Dedifferentiated amniotic fluid mesenchymal stem cell (primary cell): ENCODE results near the gene NPFF.

Source experiments
- DNase-seq: peaks from one replicate; pipeline ENCODE4 v3.0.0-alpha.2; 2016; ENCODE audit errors: extremely low spot score

The NPFF gene

DNA sequence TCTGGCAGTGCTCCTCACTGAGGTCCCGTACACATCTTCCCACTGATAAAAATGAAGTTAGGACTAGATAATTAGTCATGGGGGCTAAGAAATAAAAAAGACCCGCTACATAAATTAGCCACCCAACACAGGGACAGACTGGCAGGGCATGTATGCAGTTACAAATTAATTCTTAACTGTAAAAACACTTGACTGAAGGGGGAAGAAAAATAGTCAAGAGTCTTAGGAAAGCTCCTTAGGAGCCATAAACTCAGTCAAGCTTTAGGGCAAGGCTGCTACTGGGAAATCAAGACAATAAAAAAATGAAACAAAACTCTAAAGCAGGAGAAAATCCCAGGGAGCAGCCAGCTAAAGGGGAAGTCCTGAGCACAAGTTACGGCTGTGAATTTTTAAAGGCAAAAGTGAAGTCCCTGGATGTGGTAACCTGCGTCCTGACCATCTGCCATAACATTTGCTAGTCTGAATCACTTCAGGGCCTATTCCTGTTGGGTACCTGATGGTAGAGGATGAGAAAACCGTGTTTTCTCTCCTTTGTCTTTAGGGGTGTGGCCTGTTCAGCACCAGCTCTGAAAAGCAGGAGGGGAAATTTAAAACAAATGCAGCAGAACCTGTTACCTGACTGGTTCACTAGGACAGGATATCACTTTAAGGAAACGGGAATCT lies 7.5 kb upstream of the NPFF start:
- DNase-seq = no peak

DNA sequence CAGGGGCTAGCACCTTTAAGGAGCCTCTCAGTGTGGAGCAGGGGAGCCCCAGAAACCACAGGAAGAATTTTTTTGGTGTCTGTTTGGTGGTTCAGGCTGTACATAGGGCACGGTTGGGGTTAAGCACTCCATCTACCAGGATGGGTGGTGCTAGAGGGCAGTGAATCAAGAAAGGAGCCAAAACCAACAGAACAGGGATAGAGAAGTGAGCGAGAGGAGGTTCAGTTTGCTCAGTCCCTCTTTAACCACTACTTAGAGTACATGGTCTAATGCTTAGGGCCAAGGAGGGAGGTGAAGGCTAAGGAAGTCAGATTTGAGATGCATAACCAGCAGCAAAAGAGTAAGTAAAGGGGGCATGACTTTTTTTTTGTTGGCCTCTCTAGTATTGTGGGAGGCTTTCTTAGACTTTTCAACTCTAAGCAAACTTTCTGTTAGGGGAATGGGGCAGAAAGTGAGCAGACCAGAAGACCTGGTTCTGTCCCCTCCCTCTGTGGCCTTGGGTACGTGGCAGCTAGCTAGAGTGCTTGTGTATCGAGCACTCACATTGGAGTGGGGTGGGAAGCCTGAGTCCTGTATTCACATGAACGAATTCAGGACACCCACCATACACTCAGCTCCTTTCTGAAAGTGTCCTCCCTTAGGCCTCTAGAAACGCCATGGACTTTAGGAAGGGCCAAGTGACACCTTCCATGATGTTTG lies 6.6 kb upstream of the NPFF start:
- no peak for DNase-seq

DNA sequence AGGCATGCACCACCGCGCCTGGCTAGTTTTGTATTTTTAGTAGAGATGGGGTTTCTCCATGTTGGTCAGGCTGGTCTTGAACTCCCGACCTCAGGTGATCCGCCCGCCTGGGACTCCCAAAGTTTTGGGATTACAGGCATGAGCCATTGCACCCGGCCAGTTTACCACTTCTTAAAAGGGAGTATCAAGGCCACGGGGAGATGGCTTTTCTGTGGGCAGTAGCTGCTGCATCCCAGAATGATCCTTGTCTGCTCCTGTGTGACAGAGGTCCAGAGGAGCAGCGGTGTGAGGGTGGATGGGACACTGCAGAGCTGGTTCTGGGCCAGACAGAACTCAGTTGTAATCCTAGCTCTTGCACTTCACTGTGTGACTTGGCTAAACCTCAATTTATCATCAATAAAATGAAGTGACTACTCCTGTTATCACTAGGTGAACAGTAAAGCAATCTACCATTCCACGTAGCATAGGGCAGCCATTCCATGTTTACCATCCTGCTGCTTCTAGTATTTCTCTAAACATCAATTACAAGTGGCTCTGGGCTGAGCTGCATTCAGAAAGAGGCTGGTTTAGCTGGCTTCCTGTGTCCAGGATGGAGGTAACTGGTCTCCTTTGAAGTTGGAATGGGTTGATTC lies 3.0 kb upstream of the NPFF start:
- DNase-seq = no peak

GRCh38 chr12:53508534-53509170 lies 1.4 kb upstream of the NPFF start:
- peak; percentile 79 for DNase-seq

DNA sequence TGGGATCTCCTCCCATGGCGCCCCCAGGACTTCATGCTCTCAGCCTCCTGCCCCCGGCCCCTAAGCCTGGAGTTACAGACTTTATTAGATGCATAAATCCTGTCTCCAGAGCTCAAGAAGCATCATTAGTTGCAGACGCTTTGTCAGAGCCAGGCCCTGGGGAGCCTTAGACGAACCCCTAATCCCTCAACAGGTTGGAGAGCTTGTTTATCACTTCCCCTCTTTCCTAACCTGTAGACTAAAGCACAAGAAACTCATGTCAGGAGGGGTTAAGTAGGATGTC lies 260 bp upstream of the NPFF start:
- no peak for DNase-seq

- DNase-seq = no peak
These were observed 866 bp downstream of the NPFF start for GRCh38 chr12:53506450-53506785.

- no peak for DNase-seq
These were observed 1.5 kb downstream of the NPFF start for GRCh38 chr12:53505555-53506449.

DNA sequence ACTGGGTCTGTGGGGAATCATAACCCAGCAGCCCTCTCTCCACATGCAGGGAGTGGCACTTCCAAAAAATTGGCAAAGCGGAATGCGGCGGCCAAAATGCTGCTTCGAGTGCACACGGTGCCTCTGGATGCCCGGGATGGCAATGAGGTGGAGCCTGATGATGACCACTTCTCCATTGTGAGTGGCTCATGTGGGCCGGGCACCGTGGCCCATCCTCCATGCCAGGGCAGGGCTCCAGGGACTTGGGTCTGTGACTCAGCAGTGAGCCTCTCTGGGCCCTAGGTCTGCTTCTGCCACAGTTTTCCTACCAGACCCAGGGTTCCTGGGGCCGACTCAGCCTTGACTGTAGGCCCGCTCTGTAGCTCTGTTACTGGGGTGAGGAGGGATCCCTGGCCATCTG lies 2.2 kb downstream of the NPFF start:
- DNase-seq = no peak

DNA sequence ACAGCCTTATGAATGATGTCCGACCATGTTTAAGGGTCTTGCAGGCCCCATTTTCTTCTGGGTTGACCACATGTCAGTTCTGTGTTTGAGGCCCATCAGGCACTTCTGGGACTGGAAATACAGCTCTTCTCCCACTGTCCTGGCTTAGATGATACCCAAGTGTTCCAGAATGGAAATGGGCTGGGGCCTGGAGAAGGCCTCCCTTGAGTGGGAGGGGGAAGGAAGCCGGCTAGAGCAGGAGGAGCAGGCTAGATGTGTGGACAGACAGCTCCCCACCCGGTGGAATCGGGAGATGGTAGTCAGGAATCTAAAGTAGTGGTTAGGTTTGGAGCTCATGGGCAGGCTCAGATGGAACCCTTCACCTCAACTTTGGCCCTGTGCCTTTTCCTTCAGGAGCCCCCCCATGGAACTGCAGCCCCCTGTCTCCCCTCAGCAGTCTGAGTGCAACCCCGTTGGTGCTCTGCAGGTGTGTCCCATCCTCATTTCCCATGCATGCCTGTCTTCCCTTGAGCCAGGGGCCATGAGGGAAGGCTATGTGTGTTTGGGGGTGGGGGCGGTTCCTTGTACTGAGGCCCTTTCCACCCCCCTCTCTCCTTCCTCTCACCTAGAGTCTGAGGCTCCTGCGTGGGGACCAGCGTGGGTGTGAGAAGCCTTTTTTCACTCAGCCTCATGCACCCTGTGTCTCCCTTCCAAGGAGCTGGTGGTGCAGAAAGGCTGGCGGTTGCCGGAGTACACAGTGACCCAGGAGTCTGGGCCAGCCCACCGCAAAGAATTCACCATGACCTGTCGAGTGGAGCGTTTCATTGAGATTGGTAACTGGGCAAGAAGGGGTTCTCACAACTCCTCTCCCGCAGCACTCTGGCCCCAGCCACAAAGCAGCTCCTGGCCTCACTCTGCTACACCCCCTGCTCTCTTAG lies 3.0 kb downstream of the NPFF start:
- no peak for DNase-seq

DNA sequence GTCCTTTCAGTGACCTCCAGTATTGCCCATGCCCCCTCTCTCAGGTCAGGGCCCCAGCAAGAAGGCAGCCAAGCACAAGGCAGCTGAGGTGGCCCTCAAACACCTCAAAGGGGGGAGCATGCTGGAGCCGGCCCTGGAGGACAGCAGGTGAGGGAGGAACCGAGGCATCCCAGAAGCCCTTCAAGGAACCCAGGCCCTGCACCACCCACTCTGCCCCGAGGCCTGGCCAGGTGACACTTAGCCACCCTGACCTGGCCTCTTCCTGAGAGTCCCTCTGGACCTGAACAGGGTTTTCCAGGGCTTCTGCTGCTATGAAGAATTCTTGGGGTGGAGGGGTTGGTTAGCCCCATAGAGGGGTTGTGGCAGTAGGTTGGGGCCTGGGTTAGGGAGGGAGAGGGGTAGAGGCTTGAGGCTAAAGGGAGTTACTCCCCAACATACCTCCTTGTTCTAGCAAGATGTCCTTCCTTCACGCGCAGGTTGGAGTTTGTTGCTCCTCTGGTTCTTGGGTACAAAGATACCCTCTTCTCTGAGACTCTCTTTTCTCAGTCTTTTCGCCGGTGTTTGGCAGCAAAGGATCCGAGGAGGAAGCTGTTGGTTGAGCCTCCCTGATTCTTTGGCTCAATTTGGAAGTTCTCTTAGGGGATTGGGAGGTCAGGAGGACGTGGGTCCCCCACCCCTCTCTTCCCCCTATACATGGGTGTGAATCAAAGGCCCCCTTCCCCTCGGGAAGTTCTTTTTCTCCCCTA lies 4.1 kb downstream of the NPFF start:
- no peak for DNase-seq

- no peak for DNase-seq
These were observed 5.0 kb downstream of the NPFF start for GRCh38 chr12:53502331-53502730.

DNA sequence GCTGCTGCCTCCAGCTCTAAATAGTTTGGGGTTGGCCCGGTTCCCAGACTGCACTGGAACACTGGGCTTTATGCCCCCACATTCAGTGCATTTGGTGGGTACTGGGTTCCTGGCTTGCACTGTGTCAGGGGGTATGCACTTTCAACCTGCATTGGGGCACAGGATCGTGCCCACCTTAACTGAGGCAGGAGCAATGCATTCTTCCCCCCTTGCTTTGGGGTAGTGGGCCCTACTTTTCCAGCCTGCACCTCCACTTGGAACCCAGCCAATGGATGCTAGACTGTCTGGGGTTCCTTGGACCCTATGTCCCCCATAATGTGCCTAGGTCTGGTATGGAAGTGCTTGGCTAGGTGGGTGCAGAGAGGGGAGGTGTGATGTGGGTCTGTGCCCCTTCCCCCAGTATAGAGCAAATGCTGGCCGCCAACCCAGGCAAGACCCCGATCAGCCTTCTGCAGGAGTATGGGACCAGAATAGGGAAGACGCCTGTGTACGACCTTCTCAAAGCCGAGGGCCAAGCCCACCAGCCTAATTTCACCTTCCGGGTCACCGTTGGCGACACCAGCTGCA lies 5.6 kb downstream of the NPFF start:
- DNase-seq = no peak

- DNase-seq = peak; percentile 100
These were observed 6.3 kb downstream of the NPFF start, which contains the start of gene TARBP2 for GRCh38 chr12:53500776-53501614. TARBP2 (plus strand) TSS chr12:53501283; CDS start chr12:53501409, 126 bp downstream.

DNA sequence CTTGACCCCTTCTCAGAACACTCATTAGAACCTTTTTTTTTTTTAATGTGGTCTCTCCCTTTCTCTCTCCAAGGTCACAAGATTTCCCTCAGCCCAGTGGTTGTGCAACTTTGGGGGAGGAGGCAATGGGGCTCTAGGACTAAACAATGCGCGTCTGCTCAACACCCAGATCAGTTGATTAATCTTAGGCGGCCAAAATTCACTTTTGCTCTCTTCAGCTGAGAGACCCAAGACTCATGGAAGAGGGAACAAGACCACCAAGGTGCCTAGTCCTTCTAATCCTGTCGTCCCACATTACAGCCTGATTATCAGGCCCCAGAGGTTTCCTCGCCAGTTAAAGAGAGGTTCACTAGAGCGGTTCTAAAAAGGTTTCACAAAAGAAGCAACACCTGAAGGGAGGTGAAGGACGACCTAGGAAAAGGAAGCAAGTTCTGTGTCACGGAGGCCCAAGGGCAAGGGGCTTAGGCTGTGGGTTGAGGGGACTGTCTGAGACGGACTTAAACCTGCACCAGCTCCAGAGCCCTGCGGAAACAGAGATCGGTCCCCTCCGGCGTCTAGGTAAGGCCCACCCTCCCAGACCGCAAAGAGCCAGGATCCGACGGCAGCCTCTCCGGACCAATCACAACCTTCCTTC lies 7.0 kb downstream of the NPFF start:
- DNase-seq = peak; percentile 62

- DNase-seq = peak; percentile 47
These were observed 7.8 kb downstream of the NPFF start, which contains the start of gene MAP3K12 for GRCh38 chr12:53499266-53500141. MAP3K12 (minus strand) TSS chr12:53499458; CDS start chr12:53487391, 12,067 bp downstream.

GRCh38 chr12:53498235-53498630 lies 9.1 kb downstream of the NPFF start:
- DNase-seq = no peak

- DNase-seq = no peak
These were observed 9.8 kb downstream of the NPFF start for GRCh38 chr12:53497461-53497860.
